ENCODE results near the gene CNNM2.
"Not testable (repeated sequence)": the region's sequence is repeated elsewhere in the genome, so short reads cannot be mapped to it uniquely, and the experiment has no call there.

Gene CNNM2

DNA sequence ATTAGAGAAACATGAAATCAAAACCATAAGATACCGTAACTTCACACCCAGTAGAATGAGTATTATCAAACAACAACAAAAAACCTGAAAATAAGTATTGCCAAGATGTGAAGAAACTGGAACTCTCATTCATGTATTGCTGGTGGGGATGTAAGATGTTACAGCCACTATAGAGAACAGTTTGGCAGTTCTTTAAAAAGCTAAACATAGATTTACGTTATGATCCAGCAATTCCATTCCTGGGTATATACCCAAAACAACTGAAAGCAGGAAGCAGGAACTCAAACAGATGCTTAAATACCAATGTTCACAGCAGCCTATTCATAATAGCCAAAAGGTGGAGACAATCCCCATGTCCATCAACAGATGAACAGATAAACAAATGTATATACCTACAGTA lies 202.5 kb downstream of the CNNM2 start:
- no peak overlapping the region for H3K4me3 ChIP-seq (ENCODE audit: low read depth, low read length)
- no peak for DNase-seq (ENCODE audit: low read depth)
- TF ChIP-seq, protein P1, sequence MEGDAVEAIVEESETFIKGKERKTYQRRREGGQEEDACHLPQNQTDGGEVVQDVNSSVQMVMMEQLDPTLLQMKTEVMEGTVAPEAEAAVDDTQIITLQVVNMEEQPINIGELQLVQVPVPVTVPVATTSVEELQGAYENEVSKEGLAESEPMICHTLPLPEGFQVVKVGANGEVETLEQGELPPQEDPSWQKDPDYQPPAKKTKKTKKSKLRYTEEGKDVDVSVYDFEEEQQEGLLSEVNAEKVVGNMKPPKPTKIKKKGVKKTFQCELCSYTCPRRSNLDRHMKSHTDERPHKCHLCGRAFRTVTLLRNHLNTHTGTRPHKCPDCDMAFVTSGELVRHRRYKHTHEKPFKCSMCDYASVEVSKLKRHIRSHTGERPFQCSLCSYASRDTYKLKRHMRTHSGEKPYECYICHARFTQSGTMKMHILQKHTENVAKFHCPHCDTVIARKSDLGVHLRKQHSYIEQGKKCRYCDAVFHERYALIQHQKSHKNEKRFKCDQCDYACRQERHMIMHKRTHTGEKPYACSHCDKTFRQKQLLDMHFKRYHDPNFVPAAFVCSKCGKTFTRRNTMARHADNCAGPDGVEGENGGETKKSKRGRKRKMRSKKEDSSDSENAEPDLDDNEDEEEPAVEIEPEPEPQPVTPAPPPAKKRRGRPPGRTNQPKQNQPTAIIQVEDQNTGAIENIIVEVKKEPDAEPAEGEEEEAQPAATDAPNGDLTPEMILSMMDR (IDR thresholded peaks at IDR 0.05; ENCODE audit: control insufficient read depth, extremely low read depth, insufficient read depth): no peak

DNA sequence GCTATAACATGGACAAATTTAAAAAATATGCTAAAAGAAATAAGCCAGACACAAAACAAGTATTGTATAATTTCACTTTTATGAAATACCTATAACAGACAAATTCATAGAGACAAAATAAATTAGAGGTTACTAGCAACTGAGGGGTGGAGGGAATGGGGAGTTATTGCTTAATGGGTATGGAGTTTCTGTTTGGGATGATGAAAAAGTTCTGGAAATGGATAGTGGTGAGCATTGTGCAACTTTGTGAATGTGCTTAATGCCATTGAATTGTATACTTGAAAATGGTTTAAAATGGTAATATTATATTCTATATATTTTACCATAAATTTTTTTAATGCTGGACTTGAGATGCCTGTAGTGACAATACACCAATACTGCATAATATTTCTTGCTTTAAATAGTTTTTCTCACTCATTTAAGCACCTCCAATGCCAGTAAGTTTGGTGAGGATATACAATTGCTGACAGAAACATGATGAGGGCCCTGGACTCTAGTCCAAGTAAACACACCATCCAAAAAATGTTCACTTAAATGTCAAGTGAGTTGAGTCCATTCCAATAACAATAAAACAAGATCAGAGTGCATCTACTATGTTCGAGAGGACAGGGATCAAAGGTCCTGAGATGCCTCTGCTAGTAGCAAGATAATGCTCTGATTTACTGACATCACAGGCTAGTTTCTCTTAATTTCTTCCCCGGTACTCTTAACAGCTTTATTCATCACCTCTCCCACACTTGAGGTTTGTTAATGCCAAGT lies 203.1 kb downstream of the CNNM2 start:
- TF ChIP-seq, protein P1 (IDR thresholded peaks at IDR 0.05; ENCODE audit: control insufficient read depth, extremely low read depth, insufficient read depth): no peak
- peak; percentile 37 for DNase-seq (ENCODE audit: low read depth)
- no peak overlapping the region for H3K4me3 ChIP-seq (ENCODE audit: low read depth, low read length)

DNA sequence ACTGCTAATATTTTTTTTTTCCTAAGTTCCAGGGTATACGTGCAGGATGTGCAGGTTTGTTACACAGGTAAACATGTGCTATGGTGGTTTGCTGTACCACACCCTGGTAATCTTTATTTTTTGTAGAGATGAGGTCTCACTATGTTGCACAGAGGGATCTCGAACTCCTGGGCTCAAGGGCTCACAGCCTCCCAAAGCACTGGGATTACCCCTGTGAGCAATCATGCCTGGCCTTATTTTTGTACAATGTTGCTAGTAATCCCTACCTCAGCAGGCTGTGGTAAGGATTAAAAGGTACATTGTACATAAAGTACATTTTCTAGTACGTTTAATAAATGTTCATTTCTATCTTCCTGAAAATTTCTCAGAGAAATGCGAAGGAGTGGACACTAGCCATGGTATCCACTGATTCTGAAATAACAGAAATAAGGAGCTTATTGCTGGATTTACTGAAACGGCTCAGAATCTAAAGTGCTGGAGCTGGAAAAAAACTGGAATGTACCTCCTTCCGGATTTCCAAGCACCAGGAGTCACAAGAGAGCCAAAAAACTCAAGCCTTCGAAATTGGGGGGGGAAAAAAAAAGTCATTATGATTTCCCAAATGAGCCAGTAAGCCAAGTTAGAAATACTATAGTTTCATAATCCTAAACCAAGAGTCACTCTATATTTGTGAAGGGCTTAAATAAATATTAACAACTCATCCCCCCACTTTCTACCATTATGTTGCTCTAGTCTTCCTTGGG lies 205.4 kb downstream of the CNNM2 start:
- TF ChIP-seq, protein P1 (IDR thresholded peaks at IDR 0.05; ENCODE audit: control insufficient read depth, extremely low read depth, insufficient read depth): no peak
- no peak for DNase-seq (ENCODE audit: low read depth)
- no peak overlapping the region for H3K4me3 ChIP-seq (ENCODE audit: low read depth, low read length)

DNA sequence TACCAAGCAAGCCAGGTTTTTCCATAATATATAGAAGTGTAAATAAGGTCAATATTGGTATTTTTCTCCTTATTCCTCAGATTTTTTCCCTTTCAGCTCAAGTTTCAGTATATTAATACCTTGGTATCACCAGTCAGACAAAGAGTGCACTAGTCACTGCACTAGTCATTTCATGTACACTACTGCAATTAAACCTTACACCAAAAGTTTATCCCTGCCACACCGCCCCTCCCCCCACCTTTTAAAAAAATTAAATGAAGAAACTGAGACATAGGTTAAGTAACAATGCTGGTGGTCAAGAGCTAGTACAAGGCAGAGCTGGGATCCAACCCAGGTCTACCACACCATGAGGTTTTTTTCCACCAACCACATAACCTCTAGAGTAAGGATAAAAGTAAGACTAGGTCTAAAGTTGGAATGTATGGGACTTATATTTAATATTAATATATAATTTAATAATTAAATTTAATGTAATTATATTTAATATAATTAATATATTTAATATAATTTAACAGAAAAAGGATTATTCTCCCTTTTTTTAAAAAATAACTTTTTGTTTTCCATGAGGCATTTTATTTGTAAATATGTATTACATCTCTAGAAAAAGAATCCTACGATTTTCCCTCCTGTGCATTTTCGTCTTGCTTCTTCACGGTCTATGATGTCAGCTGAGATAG lies 206.5 kb downstream of the CNNM2 start:
- no peak overlapping the region for H3K4me3 ChIP-seq (ENCODE audit: low read depth, low read length)
- no peak for DNase-seq (ENCODE audit: low read depth)
- TF ChIP-seq, protein P1 (IDR thresholded peaks at IDR 0.05; ENCODE audit: control insufficient read depth, extremely low read depth, insufficient read depth): no peak

DNA sequence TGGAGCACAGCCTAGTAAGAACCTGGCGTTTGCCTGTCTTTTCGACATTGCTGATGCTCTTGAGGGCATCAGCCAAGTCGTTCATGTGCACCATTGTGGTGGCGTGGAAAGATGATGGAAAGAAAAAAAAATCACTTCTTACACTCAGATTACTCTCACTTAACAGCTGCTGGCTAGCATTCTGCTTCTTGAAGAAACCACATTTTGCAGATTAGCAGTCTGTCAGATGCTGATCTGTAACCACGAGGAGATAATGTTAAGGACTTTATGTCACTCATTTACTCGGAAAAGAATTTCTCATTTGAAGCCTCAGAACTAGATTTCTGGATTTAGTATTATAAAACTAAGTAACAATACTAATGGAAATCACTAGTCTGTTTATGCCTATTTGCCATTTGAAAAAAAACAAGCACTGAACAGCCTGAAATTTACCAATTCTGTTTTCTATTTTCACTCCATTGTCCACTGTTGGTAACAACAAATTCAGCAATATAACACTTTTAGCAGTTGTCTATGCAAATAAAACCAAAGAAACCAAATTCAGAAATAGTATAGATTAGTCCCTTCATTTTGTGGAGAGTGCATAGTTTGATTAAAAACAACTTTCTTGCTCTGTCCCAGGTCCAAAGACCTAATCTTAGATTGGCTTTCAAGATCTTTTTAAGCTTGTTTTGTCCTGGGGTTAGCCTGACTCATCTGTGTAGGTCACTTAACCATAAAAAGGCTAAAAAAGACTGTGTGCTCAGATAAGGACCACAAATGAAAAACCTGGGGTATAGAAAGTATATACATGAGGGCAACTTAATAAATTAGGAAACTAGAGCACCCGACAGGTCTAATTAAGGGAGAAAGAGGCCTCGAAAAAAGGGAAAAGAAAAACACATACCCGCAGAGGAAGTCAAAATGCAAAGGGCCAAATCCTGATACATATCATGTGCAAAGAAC lies 207.5 kb downstream of the CNNM2 start:
- H3K4me3 ChIP-seq (ENCODE audit: low read depth, low read length): no peak overlapping the region
- TF ChIP-seq, protein P1 (IDR thresholded peaks at IDR 0.05; ENCODE audit: control insufficient read depth, extremely low read depth, insufficient read depth): no peak
- DNase-seq (ENCODE audit: low read depth): no peak

DNA sequence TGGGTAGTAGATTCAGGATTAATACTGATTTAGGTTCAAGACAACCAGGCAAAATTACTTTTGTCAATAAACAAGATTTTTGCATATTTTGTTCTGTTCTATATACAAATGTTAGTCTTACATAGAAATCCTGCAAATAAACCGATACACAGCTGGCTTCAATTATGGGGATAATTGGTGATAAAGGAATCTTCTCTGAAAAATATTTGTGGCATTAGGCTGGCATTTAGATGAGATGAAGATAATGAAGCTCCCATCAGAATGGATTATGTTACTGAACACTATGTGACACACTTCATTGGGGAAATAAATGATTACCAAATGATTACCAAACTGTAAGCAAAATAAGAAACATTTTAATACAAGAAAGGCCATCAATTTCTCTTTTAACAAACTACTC lies 209.1 kb downstream of the CNNM2 start:
- no peak for DNase-seq (ENCODE audit: low read depth)
- no peak overlapping the region for H3K4me3 ChIP-seq (ENCODE audit: low read depth, low read length)
- TF ChIP-seq, protein P1 (IDR thresholded peaks at IDR 0.05; ENCODE audit: control insufficient read depth, extremely low read depth, insufficient read depth): no peak

DNA sequence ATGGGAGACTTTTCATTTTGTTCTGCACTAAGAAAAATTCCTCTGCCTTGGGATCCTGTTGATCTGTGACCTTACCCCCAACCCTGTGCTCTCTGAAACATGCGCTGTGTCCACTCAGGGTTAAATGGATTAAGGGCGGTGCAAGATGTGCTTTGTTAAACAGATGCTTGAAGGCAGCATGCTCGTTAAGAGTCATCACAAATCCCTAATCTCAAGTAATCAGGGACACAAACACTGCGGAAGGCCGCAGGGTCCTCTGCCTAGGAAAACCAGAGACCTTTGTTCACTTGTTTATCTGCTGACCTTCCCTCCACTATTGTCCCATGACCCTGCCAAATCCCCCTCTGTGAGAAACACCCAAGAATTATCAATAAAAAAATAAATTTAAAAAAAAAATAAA lies 212.1 kb downstream of the CNNM2 start:
- DNase-seq (ENCODE audit: low read depth); H3K4me3 ChIP-seq (ENCODE audit: low read depth, low read length): not testable (repeated sequence)

All from LNCaP clone FGC (cell line).